GM18907 (cell line): ENCODE data around the gene CHST11.

Experiments used
- ATAC-seq: cut with Tn5 transposase; IDR thresholded peaks from one replicate; pipeline ENCODE4 v1.9.1; 2021; ENCODE audit warnings: mild to moderate bottlenecking, moderate library complexity; ENCODE audit not compliant: unreplicated experiment

CHST11 gene

GRCh38 chr12:104622928-104623327, 166.2 kb downstream of the CHST11 start:
- no peak for ATAC-seq

- ATAC-seq: no peak
Observed at GRCh38 chr12:104623883-104624282, 167.1 kb downstream of the CHST11 start.

- no peak for ATAC-seq
Observed at GRCh38 chr12:104624529-104624928, 167.8 kb downstream of the CHST11 start.

- no peak for ATAC-seq
Observed at GRCh38 chr12:104626069-104626837, 169.5 kb downstream of the CHST11 start.

- no peak for ATAC-seq
Observed at GRCh38 chr12:104627231-104627989, 170.7 kb downstream of the CHST11 start.

- no peak for ATAC-seq
Observed at GRCh38 chr12:104627990-104628830, 171.5 kb downstream of the CHST11 start.

- no peak for ATAC-seq
Observed at GRCh38 chr12:104628831-104629135, 172.0 kb downstream of the CHST11 start.

- no peak for ATAC-seq
Observed at GRCh38 chr12:104630230-104630670, 173.5 kb downstream of the CHST11 start.

- no peak for ATAC-seq
Observed at GRCh38 chr12:104631867-104632266, 175.1 kb downstream of the CHST11 start.

GRCh38 chr12:104632724-104633201, 176.0 kb downstream of the CHST11 start:
- ATAC-seq: no peak

GRCh38 chr12:104634044-104634443, 177.3 kb downstream of the CHST11 start:
- ATAC-seq: no peak

GRCh38 chr12:104634852-104635251, 178.1 kb downstream of the CHST11 start:
- no peak for ATAC-seq

GRCh38 chr12:104635607-104636343, 179.0 kb downstream of the CHST11 start:
- no peak for ATAC-seq

GRCh38 chr12:104636496-104636895, 179.7 kb downstream of the CHST11 start:
- no peak for ATAC-seq

GRCh38 chr12:104637604-104638003, 180.9 kb downstream of the CHST11 start:
- ATAC-seq: no peak

- no peak for ATAC-seq
Observed at GRCh38 chr12:104638218-104638850, 181.6 kb downstream of the CHST11 start.

- ATAC-seq: no peak
Observed at GRCh38 chr12:104638851-104639240, 182.1 kb downstream of the CHST11 start.

GRCh38 chr12:104640956-104641355, 184.2 kb downstream of the CHST11 start:
- no peak for ATAC-seq

GRCh38 chr12:104641862-104642261, 185.1 kb downstream of the CHST11 start:
- ATAC-seq: peak; percentile 87
